ENCODE results near the gene HLF. TPM values are rescaled to one million over a fixed set of nuclear protein-coding genes. Genes with fewer than 3 reads are reported as not detected.

HLF gene
- total and polyA plus RNA-seq, 9 donors, result 28.0 to 106 (median 40.8) TPM

- intact Hi-C loops (cut with DNase I), result no loop called here
- peaks cover 50% of the 10 kb centered on the region for H3K4me1 ChIP-seq (ENCODE audit: insufficient read depth)
- H3K4me3 ChIP-seq, result no peak overlapping the region
- WGBS, 3 donors, result 96 to 98% (median 97%) methylated on average over 2 of the region's 2 CpGs
- DNase-seq, result no peak
- no peak overlapping the region for H3K27ac ChIP-seq
- no peaks in the 10 kb centered on the region for H3K27me3 ChIP-seq
- no peaks in the 10 kb centered on the region for H3K36me3 ChIP-seq
- TF ChIP-seq EP300 (IDR thresholded peaks at IDR 0.05) (no peak), POLR2A (IDR thresholded peaks at IDR 0.05) (no peak), CTCF (IDR thresholded peaks at IDR 0.05) (no peak)
- H3K9me3 ChIP-seq, result no peaks in the 10 kb centered on the region
Observed at GRCh38 chr17:55279788-55280187, 15.0 kb downstream of the HLF start.

DNA sequence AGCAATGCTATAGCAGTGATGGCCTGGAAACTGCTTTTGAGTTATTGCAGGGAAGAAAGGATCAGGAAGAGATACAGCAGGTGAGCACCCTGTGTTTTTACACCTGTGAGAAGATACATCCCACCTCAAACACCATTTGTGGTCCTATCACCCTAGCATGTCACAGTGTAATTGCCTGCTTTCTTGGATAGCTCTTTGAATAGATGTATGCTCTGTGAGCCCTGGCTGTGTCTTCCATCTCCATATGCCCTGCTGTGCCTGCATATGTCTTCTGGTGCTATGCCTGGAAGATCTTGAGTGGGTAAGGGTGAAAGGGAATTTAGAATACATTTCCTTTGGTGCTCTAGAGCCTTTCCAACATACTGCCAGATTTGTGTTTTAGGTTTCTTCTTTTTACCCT lies 15.5 kb downstream of the HLF start:
- intact Hi-C loops (cut with DNase I), result no loop called here
- H3K36me3 ChIP-seq, result no peaks in the 10 kb centered on the region
- H3K4me1 ChIP-seq (ENCODE audit: insufficient read depth), result peaks cover 51% of the 10 kb centered on the region
- TF ChIP-seq POLR2A (IDR thresholded peaks at IDR 0.05) (no peak), CTCF (IDR thresholded peaks at IDR 0.05) (no peak), EP300 (IDR thresholded peaks at IDR 0.05) (no peak)
- no peak overlapping the region for H3K4me3 ChIP-seq
- H3K27ac ChIP-seq, result peak overlapping the region in 1 of 2 donors; percentile 66
- no peaks in the 10 kb centered on the region for H3K27me3 ChIP-seq
- H3K9me3 ChIP-seq, result no peaks in the 10 kb centered on the region
- no peak for DNase-seq

DNA sequence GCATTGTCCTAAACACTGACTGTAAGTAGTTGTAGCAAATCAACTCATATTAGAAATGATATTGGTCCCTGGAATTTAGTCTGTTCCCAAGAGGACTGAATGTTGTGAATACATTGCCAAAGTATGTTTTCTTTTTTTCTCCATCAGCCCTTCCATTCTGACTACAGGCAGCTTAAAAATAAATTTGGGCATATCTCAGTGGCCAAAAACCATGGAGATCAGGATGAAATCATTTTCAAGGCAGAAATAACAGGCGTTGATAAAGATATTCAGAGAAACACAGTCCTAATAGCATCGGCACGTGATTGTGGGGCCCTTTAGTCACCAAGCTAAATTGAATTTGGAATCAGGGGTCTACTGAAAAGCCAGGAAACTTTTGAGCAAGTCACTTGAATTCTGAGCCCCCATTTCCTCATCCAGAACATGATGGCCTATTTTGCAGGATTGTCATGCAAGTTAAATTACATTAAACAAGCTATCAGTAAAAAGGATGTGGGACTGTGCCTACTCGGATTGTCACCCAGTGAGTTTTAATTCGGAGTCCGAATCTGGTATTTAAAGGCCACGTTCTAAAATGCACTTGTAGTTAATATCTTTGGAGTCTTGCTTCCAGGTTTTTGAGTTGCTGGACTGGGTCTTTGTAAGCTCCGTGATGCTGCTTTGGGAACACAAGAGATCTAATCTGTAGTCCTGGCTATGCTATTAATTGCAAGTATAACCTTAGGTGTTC lies 17.1 kb downstream of the HLF start:
- TF ChIP-seq EP300 (IDR thresholded peaks at IDR 0.05) (no peak), POLR2A (IDR thresholded peaks at IDR 0.05) (no peak), CTCF (IDR thresholded peaks at IDR 0.05) (no peak)
- WGBS, 3 donors, result 50 to 62% (median 54%) methylated on average over 8 of the region's 8 CpGs
- intact Hi-C loops (cut with DNase I), result no loop called here
- H3K4me1 ChIP-seq (ENCODE audit: insufficient read depth), result peaks cover 44% of the 10 kb centered on the region
- no peak for DNase-seq
- H3K27ac ChIP-seq, result peak overlapping the region in 1 of 2 donors; percentile 66
- no peaks in the 10 kb centered on the region for H3K9me3 ChIP-seq
- H3K4me3 ChIP-seq, result no peak overlapping the region
- H3K36me3 ChIP-seq, result no peaks in the 10 kb centered on the region
- no peaks in the 10 kb centered on the region for H3K27me3 ChIP-seq

GRCh38 chr17:55282379-55282702 lies 17.6 kb downstream of the HLF start:
- Histone ChIP-seq H3K27me3 (no peaks in the 10 kb centered on the region), H3K4me1 (ENCODE audit: insufficient read depth) (peaks cover 49% of the 10 kb centered on the region), H3K4me3 (no peak overlapping the region), H3K27ac (peak overlapping the region in 1 of 2 donors; percentile 66), H3K36me3 (no peaks in the 10 kb centered on the region), H3K9me3 (no peaks in the 10 kb centered on the region)
- 95 to 98% (median 96%) methylated on average over 3 of the region's 3 CpGs for WGBS, 3 donors
- TF ChIP-seq POLR2A (IDR thresholded peaks at IDR 0.05), result no peak
- no peak for TF ChIP-seq EP300 (IDR thresholded peaks at IDR 0.05)
- TF ChIP-seq CTCF (IDR thresholded peaks at IDR 0.05), result no peak
- DNase-seq, result no peak
- intact Hi-C loops (cut with DNase I), result no loop called here

Data from ovary (tissue), 9 donors.